Measurements from ENCODE around the gene SSNA1.

Gene SSNA1

GRCh38 chr9:137173796-137174664 lies 14.4 kb upstream of the SSNA1 start:
- no peak overlapping the region for H2BK12ac ChIP-seq (ENCODE audit: low read length)
- no peak overlapping the region for H3K18ac ChIP-seq (ENCODE audit: low read length)
- H3K14ac ChIP-seq (ENCODE audit: low read length), result no peak overlapping the region
- no peak overlapping the region for H2BK5ac ChIP-seq (ENCODE audit: low read length)
- no peak overlapping the region for H4K8ac ChIP-seq (ENCODE audit: low read depth, low read length)
- DNase-seq (ENCODE audit: low spot score), result no peak
- peak overlapping the region; percentile 15 for H2BK15ac ChIP-seq (ENCODE audit: low read length)
- H3K4me1 ChIP-seq (ENCODE audit: control insufficient read depth in 2 of 2, insufficient read depth in 1 of 2, low read depth in 1 of 2, low read length in 2 of 2), result peaks cover 6 to 7% of the 10 kb centered on the region in 2 donors
- peak overlapping the region; percentile 76 for H3K23ac ChIP-seq (ENCODE audit: low read depth, low read length, poor library complexity)
- no peak overlapping the region for H4K91ac ChIP-seq (ENCODE audit: low read depth, low read length, poor library complexity)
- peaks cover 0 to 2% of the 10 kb centered on the region in 2 donors for H3K9me3 ChIP-seq (replicated peaks in 1 of 2; ENCODE audit: control insufficient read depth in 2 of 2, insufficient read depth in 1 of 2, low read depth in 1 of 2, low read length in 2 of 2)
- H2BK120ac ChIP-seq (ENCODE audit: low read depth, low read length), result no peak overlapping the region
- H2AK5ac ChIP-seq (ENCODE audit: low read depth, low read length), result peak overlapping the region; percentile 25
- H3K27ac ChIP-seq (replicated peaks; ENCODE audit: low read length), result no peak overlapping the region
- peaks cover 6 to 43% (median 34%) of the 10 kb centered on the region in 3 experiments for H3K27me3 ChIP-seq (ENCODE audit: control insufficient read depth in 3 of 3, insufficient read depth in 3 of 3, low read depth in 1 of 3, low read length in 3 of 3)
- H2AFZ ChIP-seq (ENCODE audit: low read length), result no peak overlapping the region
- peaks cover 3 to 10% of the 10 kb centered on the region in 2 donors for H3K36me3 ChIP-seq (replicated peaks in 1 of 2; ENCODE audit: control insufficient read depth in 2 of 2, insufficient read depth in 2 of 2, low read length in 2 of 2)
- no peak overlapping the region for H3K4me2 ChIP-seq (ENCODE audit: insufficient read depth, low read length, poor library complexity, severe bottlenecking)
- H3K4ac ChIP-seq (ENCODE audit: low read length), result no peak overlapping the region
- peaks cover 2% of the 10 kb centered on the region for H3K79me1 ChIP-seq (ENCODE audit: low read depth, low read length)
- peak overlapping the region; percentile 24 for H3K9ac ChIP-seq (ENCODE audit: low read depth, low read length, poor library complexity)
- H3K4me3 ChIP-seq (ENCODE audit: low read length in 2 of 2), result no peak overlapping the region
- WGBS, 2 donors (ENCODE audit: extremely low coverage in 2 of 2, insufficient read length in 2 of 2, insufficient replicate concordance in 1 of 2), result no CpG with 5 or more reads among the region's 45 CpGs

- DNase-seq (ENCODE audit: low spot score), result no peak
- peak overlapping the region; percentile 87 for H3K18ac ChIP-seq (ENCODE audit: low read length)
- peak overlapping the region; percentile 70 for H3K9ac ChIP-seq (ENCODE audit: low read depth, low read length, poor library complexity)
- H3K79me1 ChIP-seq (ENCODE audit: low read depth, low read length), result peaks cover 2% of the 10 kb centered on the region
- no peak overlapping the region for H4K91ac ChIP-seq (ENCODE audit: low read depth, low read length, poor library complexity)
- peaks cover 0 to 7% of the 10 kb centered on the region in 2 donors for H3K4me1 ChIP-seq (ENCODE audit: control insufficient read depth in 2 of 2, insufficient read depth in 1 of 2, low read depth in 1 of 2, low read length in 2 of 2)
- WGBS, 2 donors (ENCODE audit: extremely low coverage in 2 of 2, insufficient read length in 2 of 2, insufficient replicate concordance in 1 of 2), result no CpG with 5 or more reads among the region's 34 CpGs
- H3K4ac ChIP-seq (ENCODE audit: low read length), result no peak overlapping the region
- H3K27ac ChIP-seq (replicated peaks; ENCODE audit: low read length), result no peak overlapping the region
- H3K27me3 ChIP-seq (ENCODE audit: control insufficient read depth in 3 of 3, insufficient read depth in 3 of 3, low read depth in 1 of 3, low read length in 3 of 3), result peaks cover 4 to 35% (median 28%) of the 10 kb centered on the region in 3 experiments
- H3K4me3 ChIP-seq (ENCODE audit: low read length in 2 of 2), result no peak overlapping the region
- no peak overlapping the region for H2BK15ac ChIP-seq (ENCODE audit: low read length)
- no peak overlapping the region for H2BK5ac ChIP-seq (ENCODE audit: low read length)
- no peak overlapping the region for H4K8ac ChIP-seq (ENCODE audit: low read depth, low read length)
- peaks cover 0 to 2% of the 10 kb centered on the region in 2 donors for H3K9me3 ChIP-seq (replicated peaks in 1 of 2; ENCODE audit: control insufficient read depth in 2 of 2, insufficient read depth in 1 of 2, low read depth in 1 of 2, low read length in 2 of 2)
- H3K36me3 ChIP-seq (replicated peaks in 1 of 2; ENCODE audit: control insufficient read depth in 2 of 2, insufficient read depth in 2 of 2, low read length in 2 of 2), result peaks cover 3 to 17% of the 10 kb centered on the region in 2 donors
- peak overlapping the region; percentile 41 for H2BK12ac ChIP-seq (ENCODE audit: low read length)
- no peak overlapping the region for H3K4me2 ChIP-seq (ENCODE audit: insufficient read depth, low read length, poor library complexity, severe bottlenecking)
- H2AK5ac ChIP-seq (ENCODE audit: low read depth, low read length), result no peak overlapping the region
- no peak overlapping the region for H2AFZ ChIP-seq (ENCODE audit: low read length)
- H3K23ac ChIP-seq (ENCODE audit: low read depth, low read length, poor library complexity), result no peak overlapping the region
- H2BK120ac ChIP-seq (ENCODE audit: low read depth, low read length), result no peak overlapping the region
- peak overlapping the region; percentile 21 for H3K14ac ChIP-seq (ENCODE audit: low read length)
Measured at GRCh38 chr9:137174722-137175293, 13.7 kb upstream of the SSNA1 start.

GRCh38 chr9:137175345-137175961 lies 13.0 kb upstream of the SSNA1 start:
- Histone ChIP-seq H2AK5ac (ENCODE audit: low read depth, low read length) (no peak overlapping the region), H3K27ac (replicated peaks; ENCODE audit: low read length) (no peak overlapping the region), H2BK120ac (ENCODE audit: low read depth, low read length) (no peak overlapping the region), H3K23ac (ENCODE audit: low read depth, low read length, poor library complexity) (peak overlapping the region; percentile 92), H2BK12ac (ENCODE audit: low read length) (peak overlapping the region; percentile 73), H2AFZ (ENCODE audit: low read length) (no peak overlapping the region), H3K27me3 (ENCODE audit: control insufficient read depth in 3 of 3, insufficient read depth in 3 of 3, low read depth in 1 of 3, low read length in 3 of 3) (peaks cover 0 to 29% (median 21%) of the 10 kb centered on the region in 3 experiments), H3K14ac (ENCODE audit: low read length) (peak overlapping the region; percentile 21), H3K4me2 (ENCODE audit: insufficient read depth, low read length, poor library complexity, severe bottlenecking) (no peak overlapping the region), H4K91ac (ENCODE audit: low read depth, low read length, poor library complexity) (no peak overlapping the region), H3K18ac (ENCODE audit: low read length) (peak overlapping the region; percentile 87), H3K9me3 (replicated peaks in 1 of 2; ENCODE audit: control insufficient read depth in 2 of 2, insufficient read depth in 1 of 2, low read depth in 1 of 2, low read length in 2 of 2) (no peaks in the 10 kb centered on the region), H3K4ac (ENCODE audit: low read length) (no peak overlapping the region), H4K8ac (ENCODE audit: low read depth, low read length) (peak overlapping the region; percentile 82), H2BK5ac (ENCODE audit: low read length) (peak overlapping the region; percentile 66), H3K36me3 (replicated peaks in 1 of 2; ENCODE audit: control insufficient read depth in 2 of 2, insufficient read depth in 2 of 2, low read length in 2 of 2) (peaks cover 4 to 23% of the 10 kb centered on the region in 2 donors), H3K4me3 (ENCODE audit: low read length in 2 of 2) (no peak overlapping the region), H3K4me1 (ENCODE audit: control insufficient read depth in 2 of 2, insufficient read depth in 1 of 2, low read depth in 1 of 2, low read length in 2 of 2) (peaks cover 0 to 5% of the 10 kb centered on the region in 2 donors), H3K9ac (ENCODE audit: low read depth, low read length, poor library complexity) (peak overlapping the region; percentile 70), H3K79me1 (ENCODE audit: low read depth, low read length) (peaks cover 2% of the 10 kb centered on the region), H2BK15ac (ENCODE audit: low read length) (no peak overlapping the region)
- WGBS, 2 donors (ENCODE audit: extremely low coverage in 2 of 2, insufficient read length in 2 of 2, insufficient replicate concordance in 1 of 2), result no CpG with 5 or more reads among the region's 33 CpGs
- DNase-seq (ENCODE audit: low spot score), result no peak
